ENCODE measurements around the gene PTPN9.

GRCh38 chr15:75422554-75422953 is 156.6 kb downstream of the PTPN9 start:
- TF ChIP-seq CTCF (IDR thresholded peaks at IDR 0.05) (no peak), EZH2phosphoT487 (IDR thresholded peaks at IDR 0.05) (no peak)

Data from neural progenitor cell (in vitro differentiated cells).